AG10803 (cell line): Measurements from ENCODE around the gene GLP1R.

Experiments used
- DNase-seq: peaks from one replicate; pipeline ENCODE4 v3.0.0; 2010; ENCODE audit warnings: low read depth
- H3K4me3 ChIP-seq: 2 replicates; pipeline ENCODE4 v1.5.1; 2011; ENCODE audit warnings: mild to moderate bottlenecking, low read length, control low read depth
- TF ChIP-seq, protein P1 (sequence below): conservative IDR thresholded peaks from 2 replicates; pipeline ENCODE4 v1.5.1; 2011; ENCODE audit warnings: mild to moderate bottlenecking, low read length, control low read depth, inconsistent platforms

The GLP1R gene

DNA sequence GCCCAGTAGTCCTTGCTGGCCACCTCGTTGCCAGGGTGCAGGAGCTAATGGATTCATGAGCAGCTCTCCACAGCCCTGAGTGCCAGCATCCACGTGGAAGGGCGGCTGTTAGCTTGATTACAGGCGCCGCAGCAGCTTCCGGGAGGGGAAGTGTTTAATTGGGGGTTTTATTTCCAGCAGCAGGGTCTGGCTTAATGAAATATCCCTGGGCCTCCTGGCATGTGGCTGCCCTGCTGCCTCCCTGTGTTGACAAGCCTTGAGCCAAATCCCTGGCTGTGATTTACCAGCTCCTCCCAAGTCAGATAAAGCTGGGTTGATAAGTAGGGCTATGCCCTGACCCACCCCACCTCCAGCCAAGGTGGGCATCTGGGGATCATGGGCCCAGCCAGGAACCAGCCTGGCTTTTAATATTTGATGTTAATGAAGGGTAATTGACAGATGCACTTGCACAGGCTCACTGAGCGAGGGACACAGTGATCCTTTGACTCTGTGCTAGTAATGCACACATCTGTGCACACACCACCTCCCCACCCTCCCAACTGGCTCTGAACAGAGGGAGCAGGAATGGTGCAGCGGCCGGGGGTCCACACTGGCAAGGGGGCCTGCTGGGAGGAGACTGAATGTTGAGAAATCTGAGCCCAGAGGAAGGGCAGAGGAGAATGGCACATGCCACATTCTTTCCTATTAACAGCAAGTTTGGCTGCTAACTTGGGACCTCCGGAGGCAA is 13.6 kb downstream of the GLP1R start:
- DNase-seq: no peak
- TF ChIP-seq, protein P1, sequence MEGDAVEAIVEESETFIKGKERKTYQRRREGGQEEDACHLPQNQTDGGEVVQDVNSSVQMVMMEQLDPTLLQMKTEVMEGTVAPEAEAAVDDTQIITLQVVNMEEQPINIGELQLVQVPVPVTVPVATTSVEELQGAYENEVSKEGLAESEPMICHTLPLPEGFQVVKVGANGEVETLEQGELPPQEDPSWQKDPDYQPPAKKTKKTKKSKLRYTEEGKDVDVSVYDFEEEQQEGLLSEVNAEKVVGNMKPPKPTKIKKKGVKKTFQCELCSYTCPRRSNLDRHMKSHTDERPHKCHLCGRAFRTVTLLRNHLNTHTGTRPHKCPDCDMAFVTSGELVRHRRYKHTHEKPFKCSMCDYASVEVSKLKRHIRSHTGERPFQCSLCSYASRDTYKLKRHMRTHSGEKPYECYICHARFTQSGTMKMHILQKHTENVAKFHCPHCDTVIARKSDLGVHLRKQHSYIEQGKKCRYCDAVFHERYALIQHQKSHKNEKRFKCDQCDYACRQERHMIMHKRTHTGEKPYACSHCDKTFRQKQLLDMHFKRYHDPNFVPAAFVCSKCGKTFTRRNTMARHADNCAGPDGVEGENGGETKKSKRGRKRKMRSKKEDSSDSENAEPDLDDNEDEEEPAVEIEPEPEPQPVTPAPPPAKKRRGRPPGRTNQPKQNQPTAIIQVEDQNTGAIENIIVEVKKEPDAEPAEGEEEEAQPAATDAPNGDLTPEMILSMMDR: no peak

DNA sequence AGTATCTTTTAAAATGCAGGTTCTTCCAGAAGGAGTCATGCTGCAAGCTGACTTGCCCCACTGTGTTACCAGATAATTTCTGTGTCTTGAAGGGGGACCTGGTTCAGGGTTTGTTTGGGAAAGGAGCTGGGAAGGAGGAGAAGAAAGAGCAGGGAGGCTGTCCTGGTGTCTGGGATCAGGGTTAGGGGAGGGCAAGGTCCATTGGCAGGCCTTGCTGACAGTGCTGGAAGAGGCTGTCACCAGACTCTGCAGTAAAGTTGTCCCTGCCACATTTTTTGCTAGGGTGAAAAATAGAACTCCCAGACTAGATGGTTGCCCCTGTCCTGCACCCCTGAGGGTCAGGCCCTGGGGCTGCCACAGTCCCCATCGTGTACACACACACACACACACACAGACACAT is 14.9 kb downstream of the GLP1R start:
- no peak overlapping the region for H3K4me3 ChIP-seq
- TF ChIP-seq, protein P1: no peak
- no peak for DNase-seq

More for the DNA sequence above, 13.6 kb downstream of the GLP1R start:
- no peak overlapping the region for H3K4me3 ChIP-seq

DNA sequence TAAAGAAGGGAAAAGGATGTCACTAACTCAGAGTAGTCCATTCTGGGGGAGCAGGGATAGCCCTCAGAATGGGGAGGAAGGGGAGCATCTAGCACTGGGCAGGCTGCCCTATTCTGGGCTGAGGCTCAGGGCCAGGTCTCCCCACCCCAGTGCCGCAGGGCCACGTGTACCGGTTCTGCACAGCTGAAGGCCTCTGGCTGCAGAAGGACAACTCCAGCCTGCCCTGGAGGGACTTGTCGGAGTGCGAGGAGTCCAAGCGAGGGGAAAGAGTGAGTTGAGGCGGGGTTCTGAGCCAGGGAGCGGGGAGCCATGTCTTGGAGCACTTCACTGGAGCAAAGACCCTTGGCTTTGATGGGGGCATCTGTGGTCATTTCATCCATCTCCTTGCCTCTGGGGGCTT is 17.0 kb downstream of the GLP1R start:
- no peak overlapping the region for H3K4me3 ChIP-seq
- DNase-seq: no peak
- TF ChIP-seq, protein P1: no peak

DNA sequence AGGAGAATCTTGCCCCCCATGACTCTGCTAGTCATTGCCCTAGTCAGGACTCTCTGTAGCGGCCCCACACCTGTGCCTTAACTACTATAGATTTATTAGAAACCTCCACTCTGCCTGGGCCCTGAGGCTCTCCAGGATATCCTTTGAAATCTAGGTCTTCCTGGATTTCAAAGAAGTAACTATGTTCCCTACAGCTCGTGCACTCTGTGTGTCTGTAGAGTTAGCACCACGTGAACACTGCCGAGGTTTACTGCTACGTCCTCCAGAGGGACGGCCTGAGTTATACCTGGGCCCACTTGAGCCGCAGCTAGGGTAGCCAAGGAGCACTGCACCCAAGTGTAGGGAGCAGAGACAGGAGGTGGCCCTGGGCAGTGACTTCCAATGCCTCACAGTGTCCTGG is 19.8 kb downstream of the GLP1R start:
- TF ChIP-seq, protein P1: no peak
- no peak for DNase-seq
- no peak overlapping the region for H3K4me3 ChIP-seq

DNA sequence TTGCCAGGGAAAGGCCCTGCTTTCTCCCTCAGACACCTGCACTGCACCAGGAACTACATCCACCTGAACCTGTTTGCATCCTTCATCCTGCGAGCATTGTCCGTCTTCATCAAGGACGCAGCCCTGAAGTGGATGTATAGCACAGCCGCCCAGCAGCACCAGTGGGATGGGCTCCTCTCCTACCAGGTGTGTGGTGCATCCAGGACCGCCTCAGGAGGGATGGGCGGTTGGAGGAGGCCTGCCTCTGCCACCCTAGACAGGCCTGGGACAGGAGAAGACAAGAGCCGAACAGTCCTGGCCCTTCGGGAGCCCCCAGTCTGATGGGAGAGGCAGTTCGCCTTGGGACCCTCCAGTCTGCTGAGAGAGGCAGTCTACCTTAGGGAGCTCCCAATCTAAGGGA is 24.2 kb downstream of the GLP1R start:
- TF ChIP-seq, protein P1: no peak
- H3K4me3 ChIP-seq: no peak overlapping the region
- DNase-seq: no peak

DNA sequence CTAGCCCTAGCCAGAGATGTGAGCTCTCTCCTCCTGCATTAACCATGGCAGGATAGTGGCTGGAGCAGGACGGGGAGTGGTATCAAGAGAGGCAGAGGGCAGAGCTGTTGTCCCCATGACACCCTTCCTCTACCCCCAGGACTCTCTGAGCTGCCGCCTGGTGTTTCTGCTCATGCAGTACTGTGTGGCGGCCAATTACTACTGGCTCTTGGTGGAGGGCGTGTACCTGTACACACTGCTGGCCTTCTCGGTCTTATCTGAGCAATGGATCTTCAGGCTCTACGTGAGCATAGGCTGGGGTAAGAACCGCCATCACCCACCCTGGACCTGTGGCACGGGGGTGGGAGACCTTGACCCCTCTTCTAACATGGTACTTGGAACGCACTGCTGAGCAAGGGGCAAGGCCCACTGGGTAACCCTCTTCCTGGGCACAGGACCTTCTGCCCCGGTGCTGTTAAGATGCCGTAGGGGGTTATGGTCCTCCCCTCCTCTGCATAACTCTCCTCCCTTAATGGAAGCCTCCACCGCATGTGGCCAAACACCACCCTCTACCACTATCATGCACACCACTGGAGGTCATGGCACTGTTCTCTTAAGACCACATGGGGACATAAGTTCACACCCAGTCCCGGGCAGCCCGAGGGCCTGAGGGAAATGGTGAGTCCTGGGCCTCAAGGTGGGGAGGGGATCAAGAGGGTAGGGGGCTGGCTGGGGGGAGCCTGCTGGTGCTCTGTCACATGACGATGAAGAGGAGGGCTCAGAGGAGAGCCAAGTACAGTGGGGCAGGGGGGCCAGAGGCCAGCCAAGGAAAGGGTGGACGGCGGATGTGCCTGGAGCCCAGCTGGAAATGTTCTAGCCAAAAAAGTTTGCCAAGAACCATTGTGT is 25.1 kb downstream of the GLP1R start:
- TF ChIP-seq, protein P1: no peak
- DNase-seq: no peak

More for the DNA sequence above, 25.1 kb downstream of the GLP1R start:
- H3K4me3 ChIP-seq: no peak overlapping the region
